Memory B cell (primary cell): Measurements from ENCODE around the gene DYRK1A.
"Not testable (repeated sequence)": the region's sequence is repeated elsewhere in the genome, so short reads cannot be mapped to it uniquely, and the experiment has no call there.

ENCODE experiments used
- ATAC-seq: fragments of 150-1000 bp; cut with Tn5 transposase; 2 replicates; pipeline ENCODE4 v1.10.0; 2021; ENCODE audit warnings: low read depth, mild to moderate bottlenecking, moderate library complexity
- DNase-seq, 2 donors: peaks; one replicate each; pipeline ENCODE4 v3.0.0; 2022; ENCODE audit warnings: low spot score in 2 of 2
- H3K27ac Mint-ChIP-seq: one replicate; pipeline ENCODE4 v1.8.0; 2022; ENCODE audit warnings: mild to moderate bottlenecking, moderate library complexity, mixed read lengths
- H3K27me3 Mint-ChIP-seq: one replicate; pipeline ENCODE4 v1.8.0; 2022; ENCODE audit warnings: mixed read lengths
- H3K36me3 Mint-ChIP-seq: one replicate; pipeline ENCODE4 v1.8.0; 2022; ENCODE audit warnings: mild to moderate bottlenecking, mixed read lengths
- H3K4me1 Mint-ChIP-seq: one replicate; pipeline ENCODE4 v1.8.0; 2022; ENCODE audit warnings: mixed read lengths
- H3K4me3 Mint-ChIP-seq: one replicate; pipeline ENCODE4 v1.8.0; 2022; ENCODE audit warnings: mild to moderate bottlenecking, moderate library complexity, mixed read lengths
- H3K9me3 Mint-ChIP-seq: one replicate; pipeline ENCODE4 v1.8.0; 2022; ENCODE audit warnings: mixed read lengths

DYRK1A gene

DNA sequence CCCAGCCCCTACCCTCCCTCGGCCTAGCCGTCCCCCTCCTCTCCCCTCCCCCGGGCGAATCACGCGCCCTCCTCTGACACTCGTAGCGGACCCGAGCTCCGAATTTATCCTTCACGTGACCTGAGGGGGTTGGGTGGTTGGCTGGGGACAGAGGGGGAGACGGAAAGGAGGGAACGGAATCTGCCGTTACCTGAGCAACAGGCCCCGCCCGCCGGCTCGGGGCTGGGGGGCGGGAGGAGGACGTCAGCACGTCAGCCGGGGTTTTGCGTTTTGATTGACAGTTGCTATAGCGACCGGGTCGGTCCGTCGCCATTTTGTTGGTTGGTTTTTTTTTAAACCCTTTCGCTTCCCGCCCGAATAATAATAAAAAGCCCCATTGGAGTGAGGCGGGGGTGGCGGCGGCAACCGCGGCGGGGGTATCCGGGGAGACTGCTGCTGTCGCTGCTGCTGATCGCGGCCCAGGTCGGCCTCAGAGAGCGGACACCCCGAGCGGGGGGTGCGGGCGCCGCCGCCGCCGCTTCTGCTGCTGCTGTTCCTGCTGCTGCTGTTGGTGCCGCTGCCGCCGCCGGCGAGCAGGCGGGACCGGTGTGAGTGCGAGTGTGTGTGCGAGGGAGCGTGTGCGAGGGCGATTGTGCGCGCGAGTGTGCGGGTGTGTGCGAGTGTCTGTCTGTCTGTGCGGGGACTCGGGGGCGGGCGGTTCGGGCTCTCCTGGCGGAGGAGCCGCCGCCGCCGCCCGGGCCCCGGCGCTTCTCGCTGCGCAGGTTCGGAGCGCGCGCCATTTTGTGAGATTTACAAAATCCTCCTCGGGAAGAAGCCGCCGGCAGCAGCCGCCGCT lies at the start of gene DYRK1A:
TSS of gene DYRK1A (plus strand) at position 292 of the 835 bp plus-strand sequence. CDS start 53,602 bp downstream, outside the sequence.
- Mint-ChIP-seq H3K4me3 (peak within 1 kb of the TSS; percentile 98), H3K36me3 (peaks cover 2% of the 10 kb centered on the region), H3K27me3 (no peaks in the 10 kb centered on the region), H3K4me1 (peaks cover 30% of the 10 kb centered on the region), H3K27ac (peak within 1 kb of the TSS; percentile 100), H3K9me3 (no peaks in the 10 kb centered on the region)
- ATAC-seq (peak; percentile 78), DNase-seq (peak; percentile 96 to 98)

GRCh38 chr21:37319551-37319950 lies 47.0 kb upstream of the DYRK1A start:
- peaks cover 1% of the 10 kb centered on the region for H3K27me3 Mint-ChIP-seq
- DNase-seq (no peak), ATAC-seq (no peak)

DNA sequence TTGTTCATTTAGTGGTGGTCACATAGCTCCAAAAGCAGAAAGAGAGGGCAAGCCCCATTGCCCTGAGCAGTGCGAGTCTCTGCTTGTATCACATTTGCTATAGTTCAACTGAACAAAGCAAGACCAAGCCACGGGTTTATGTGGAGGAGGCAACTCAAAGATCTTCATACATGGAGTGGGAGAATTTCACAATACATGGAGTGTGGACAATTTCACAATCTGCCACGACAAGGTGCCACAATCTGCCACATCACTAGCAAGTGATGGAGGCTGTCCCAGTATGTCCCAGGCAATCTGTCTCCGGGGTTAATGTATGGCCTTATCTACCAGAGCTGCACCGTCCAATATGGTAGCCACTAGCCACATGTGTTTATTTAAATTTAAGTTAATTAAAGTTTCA lies 44.5 kb upstream of the DYRK1A start:
- no peak for ATAC-seq
- H3K27ac Mint-ChIP-seq, result no peak overlapping the region
- no peak overlapping the region for H3K4me3 Mint-ChIP-seq
- no peaks in the 10 kb centered on the region for H3K36me3 Mint-ChIP-seq
- H3K9me3 Mint-ChIP-seq, result peaks cover 3% of the 10 kb centered on the region
- H3K4me1 Mint-ChIP-seq, result no peaks in the 10 kb centered on the region
- no peak for DNase-seq
- H3K27me3 Mint-ChIP-seq, result no peaks in the 10 kb centered on the region

More at GRCh38 chr21:37319551-37319950, 47.0 kb upstream of the DYRK1A start:
- no peak overlapping the region for H3K27ac Mint-ChIP-seq
- peaks cover 4% of the 10 kb centered on the region for H3K9me3 Mint-ChIP-seq
- H3K4me3 Mint-ChIP-seq, result no peak overlapping the region
- H3K4me1 Mint-ChIP-seq, result no peaks in the 10 kb centered on the region
- no peaks in the 10 kb centered on the region for H3K36me3 Mint-ChIP-seq

DNA sequence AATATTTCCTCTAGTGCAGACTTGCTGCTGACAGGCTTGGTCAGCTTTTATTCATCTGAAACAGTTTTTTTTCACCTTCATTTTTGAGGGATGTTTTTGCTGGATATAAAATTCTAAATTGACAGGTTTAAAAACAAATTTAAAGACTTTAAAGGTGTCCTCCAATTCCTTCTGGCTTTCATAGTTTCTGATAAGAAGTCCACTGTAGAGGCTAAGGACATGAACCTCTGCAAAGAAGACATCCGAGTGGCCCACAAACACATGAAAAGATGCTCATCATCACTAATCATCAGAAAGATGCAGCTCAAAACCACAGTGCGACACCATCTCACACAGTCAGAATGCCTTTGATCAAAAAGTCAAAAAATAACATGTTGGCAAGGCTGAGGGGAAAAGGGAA lies 42.0 kb upstream of the DYRK1A start:
- no peaks in the 10 kb centered on the region for H3K4me1 Mint-ChIP-seq
- no peak overlapping the region for H3K27ac Mint-ChIP-seq
- H3K36me3 Mint-ChIP-seq, result no peaks in the 10 kb centered on the region
- H3K4me3 Mint-ChIP-seq, result no peak overlapping the region
- ATAC-seq (no peak), DNase-seq (no peak)
- peaks cover 1% of the 10 kb centered on the region for H3K9me3 Mint-ChIP-seq
- H3K27me3 Mint-ChIP-seq, result no peaks in the 10 kb centered on the region

- not testable (repeated sequence) for H3K27ac Mint-ChIP-seq, ATAC-seq, DNase-seq, H3K36me3 Mint-ChIP-seq, H3K4me3 Mint-ChIP-seq, H3K4me1 Mint-ChIP-seq, H3K9me3 Mint-ChIP-seq, H3K27me3 Mint-ChIP-seq
Measured at GRCh38 chr21:37328147-37328546, 38.4 kb upstream of the DYRK1A start.

DNA sequence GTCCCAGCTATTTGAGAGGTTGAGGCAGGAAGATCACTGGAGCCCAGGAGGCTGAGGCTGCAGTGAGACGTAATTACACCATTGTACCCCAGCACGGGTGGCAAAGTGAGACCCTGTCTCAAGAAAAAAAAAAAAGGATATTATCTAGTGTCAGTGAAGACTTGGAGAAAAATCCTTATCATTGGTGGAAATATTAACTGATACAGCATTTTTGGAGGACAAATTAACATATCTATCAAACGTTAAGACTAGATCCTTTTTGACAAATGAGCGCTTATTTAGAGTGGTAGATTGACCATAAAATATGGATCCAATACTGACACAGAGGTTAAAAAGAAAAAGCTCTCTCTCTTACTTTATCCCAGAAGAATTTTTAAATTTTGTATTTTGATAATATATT lies 35.2 kb upstream of the DYRK1A start:
- Mint-ChIP-seq H3K36me3 (no peaks in the 10 kb centered on the region), H3K9me3 (no peaks in the 10 kb centered on the region)
- no peak for ATAC-seq

DNA sequence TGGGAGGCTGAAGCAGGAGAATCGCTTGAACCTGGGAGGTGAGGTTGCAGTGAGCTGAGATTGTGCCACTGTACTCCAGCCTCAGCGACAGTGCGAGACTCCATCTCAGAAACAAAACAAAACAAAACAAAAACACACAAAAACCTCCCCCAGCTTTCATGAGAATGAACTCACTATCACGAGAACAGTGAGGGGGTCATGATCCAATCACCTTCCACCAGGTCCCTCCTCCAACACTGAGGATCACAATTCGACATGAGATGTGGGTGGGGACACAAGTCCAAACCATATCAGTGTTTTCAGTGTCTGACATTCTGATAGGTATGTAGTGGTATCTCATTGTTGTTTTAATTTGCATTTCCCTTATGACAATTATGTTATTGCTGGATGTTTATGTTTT lies 31.5 kb upstream of the DYRK1A start:
- Mint-ChIP-seq H3K36me3 (no peaks in the 10 kb centered on the region), H3K4me1 (no peaks in the 10 kb centered on the region), H3K27ac (no peak overlapping the region), H3K4me3 (no peak overlapping the region), H3K9me3 (no peaks in the 10 kb centered on the region), H3K27me3 (peaks cover 2% of the 10 kb centered on the region)
- ATAC-seq (no peak), DNase-seq (no peak)

More for the DNA sequence above, 35.2 kb upstream of the DYRK1A start:
- Mint-ChIP-seq H3K27me3 (peaks cover 2% of the 10 kb centered on the region), H3K27ac (no peak overlapping the region), H3K4me1 (no peaks in the 10 kb centered on the region), H3K4me3 (no peak overlapping the region)
- no peak for DNase-seq

- no peaks in the 10 kb centered on the region for H3K36me3 Mint-ChIP-seq
- ATAC-seq, result no peak
- peaks cover 2% of the 10 kb centered on the region for H3K27me3 Mint-ChIP-seq
- H3K4me3 Mint-ChIP-seq, result no peak overlapping the region
- peaks cover 4% of the 10 kb centered on the region for H3K9me3 Mint-ChIP-seq
- no peak for DNase-seq
- no peaks in the 10 kb centered on the region for H3K4me1 Mint-ChIP-seq
- no peak overlapping the region for H3K27ac Mint-ChIP-seq
Measured at GRCh38 chr21:37337179-37337578, 29.4 kb upstream of the DYRK1A start.

DNA sequence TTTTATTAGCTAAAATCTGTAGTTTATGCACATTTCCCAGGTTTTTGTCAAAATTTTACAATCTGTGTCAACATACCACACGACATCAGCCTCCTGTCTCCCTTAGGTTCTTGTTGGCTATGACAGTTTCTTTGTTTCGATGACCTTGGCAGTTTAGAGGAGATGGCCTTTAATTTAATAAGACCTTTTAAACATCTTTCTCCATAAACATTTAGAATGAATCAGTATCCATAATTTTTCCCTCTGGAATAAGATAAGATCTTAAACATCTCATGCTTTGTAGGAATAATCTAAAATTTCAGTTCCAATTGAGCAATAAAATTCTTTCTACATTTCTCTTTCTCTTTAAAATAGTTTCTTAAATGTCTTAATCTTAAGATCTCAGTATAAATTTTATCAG lies 28.7 kb upstream of the DYRK1A start:
- H3K4me1 Mint-ChIP-seq, result no peaks in the 10 kb centered on the region
- ATAC-seq (no peak), DNase-seq (no peak)
- no peak overlapping the region for H3K27ac Mint-ChIP-seq
- H3K27me3 Mint-ChIP-seq, result no peaks in the 10 kb centered on the region
- H3K9me3 Mint-ChIP-seq, result peaks cover 6% of the 10 kb centered on the region
- H3K4me3 Mint-ChIP-seq, result no peak overlapping the region
- H3K36me3 Mint-ChIP-seq, result no peaks in the 10 kb centered on the region

DNA sequence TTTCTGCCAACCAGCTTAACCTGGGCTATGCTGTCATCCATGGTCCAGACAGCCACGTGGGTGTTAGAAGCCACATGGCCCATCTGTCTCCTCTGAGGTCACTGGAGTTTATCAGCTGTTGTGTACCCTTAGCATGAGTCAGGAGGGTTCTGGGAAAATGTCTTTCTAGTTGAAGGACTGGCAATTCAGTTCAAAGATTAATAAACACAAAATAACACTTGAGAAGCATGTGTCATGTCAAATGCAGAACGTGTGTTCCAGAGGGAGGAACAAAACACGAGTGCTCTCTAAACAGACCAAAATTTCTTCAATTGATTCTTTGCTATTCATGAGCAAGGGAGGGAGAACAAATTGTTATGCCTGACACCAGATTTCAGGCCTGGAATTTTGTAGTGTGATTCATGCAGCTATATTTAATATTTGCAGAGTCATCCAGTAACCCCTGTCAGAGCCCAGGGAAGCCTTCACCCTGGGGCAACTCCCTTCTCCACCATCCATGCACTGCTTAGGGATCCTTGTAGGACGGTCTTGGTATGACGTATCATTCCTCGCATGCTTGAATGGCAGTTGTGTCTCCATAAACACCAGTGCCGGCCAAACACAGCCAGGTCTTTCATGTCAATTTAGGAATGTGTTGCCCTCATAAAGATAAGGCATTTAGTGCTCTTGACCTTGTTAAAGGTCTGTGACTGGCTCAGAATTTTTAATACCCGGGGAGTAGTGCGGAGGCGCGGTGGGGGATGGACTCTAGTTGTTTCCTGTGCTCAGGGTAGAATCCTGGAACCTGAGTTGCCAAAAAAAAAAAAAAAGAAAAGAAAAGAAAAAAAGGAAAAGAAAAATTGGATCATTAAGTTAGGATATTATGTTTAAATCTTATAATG lies 27.7 kb upstream of the DYRK1A start:
- no peak for DNase-seq
- H3K27ac Mint-ChIP-seq, result no peak overlapping the region
- no peak overlapping the region for H3K4me3 Mint-ChIP-seq
- H3K27me3 Mint-ChIP-seq, result no peaks in the 10 kb centered on the region
- no peaks in the 10 kb centered on the region for H3K36me3 Mint-ChIP-seq
- no peak for ATAC-seq
- H3K4me1 Mint-ChIP-seq, result no peaks in the 10 kb centered on the region
- peaks cover 6% of the 10 kb centered on the region for H3K9me3 Mint-ChIP-seq

DNA sequence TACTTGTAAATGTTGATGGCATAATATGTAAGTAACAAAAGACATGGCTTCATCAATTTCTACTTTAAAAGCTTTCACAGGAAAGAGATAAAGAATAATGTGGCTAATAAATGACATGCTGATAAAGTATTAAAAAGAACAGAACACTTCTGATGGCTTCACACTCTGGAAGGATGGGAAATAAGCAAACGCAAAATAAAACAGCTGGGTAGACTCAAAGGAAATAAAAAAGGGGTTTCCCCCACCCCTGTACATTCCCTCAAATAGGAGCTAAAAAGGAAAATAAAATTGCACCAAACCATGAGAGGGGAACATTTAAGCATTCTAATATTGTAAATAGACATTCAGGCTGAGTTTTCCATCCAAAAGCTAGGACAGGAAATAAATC lies 27.0 kb upstream of the DYRK1A start:
- no peak for ATAC-seq
- DNase-seq, result no peak
- H3K27me3 Mint-ChIP-seq, result no peaks in the 10 kb centered on the region

DNA sequence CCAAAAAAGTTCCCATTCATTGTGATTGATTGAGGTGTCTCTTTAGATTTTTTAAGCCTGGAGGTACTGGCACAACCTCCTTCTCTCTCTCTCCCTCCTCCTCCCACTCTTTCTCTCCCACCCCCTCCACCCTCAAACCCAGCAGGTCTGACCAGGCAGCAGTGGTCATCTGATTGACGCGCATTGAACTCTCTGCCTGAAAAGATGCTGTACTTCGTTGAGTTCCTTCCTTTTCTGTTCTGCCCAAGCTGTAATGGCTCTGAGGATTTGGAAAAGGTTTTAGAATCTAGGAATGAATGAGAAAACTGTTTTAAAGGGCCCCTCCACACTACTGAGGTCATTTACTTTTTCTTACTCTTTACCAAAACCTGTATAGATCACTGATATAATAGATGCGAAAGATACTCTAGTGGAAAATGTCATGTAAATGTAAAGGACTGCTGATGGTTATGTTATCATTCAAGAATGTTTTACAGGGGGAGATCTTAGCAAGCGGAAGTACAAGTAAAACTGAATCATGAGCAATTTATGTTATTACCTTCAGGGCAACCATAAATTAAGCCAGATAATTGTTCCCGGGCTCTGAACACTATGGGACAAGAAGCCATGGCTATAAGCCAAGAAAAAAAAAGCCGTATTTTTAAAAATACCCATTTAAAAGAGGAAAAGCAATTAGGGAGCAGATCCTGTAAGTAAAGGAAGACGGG lies 25.2 kb upstream of the DYRK1A start:
- Mint-ChIP-seq H3K27ac (no peak overlapping the region), H3K4me3 (no peak overlapping the region), H3K36me3 (no peaks in the 10 kb centered on the region), H3K9me3 (peaks cover 6% of the 10 kb centered on the region), H3K4me1 (no peaks in the 10 kb centered on the region), H3K27me3 (no peaks in the 10 kb centered on the region)
- no peak for DNase-seq
- ATAC-seq, result no peak

More for the DNA sequence above, 27.0 kb upstream of the DYRK1A start:
- no peaks in the 10 kb centered on the region for H3K36me3 Mint-ChIP-seq
- peaks cover 6% of the 10 kb centered on the region for H3K9me3 Mint-ChIP-seq
- no peaks in the 10 kb centered on the region for H3K4me1 Mint-ChIP-seq
- no peak overlapping the region for H3K4me3 Mint-ChIP-seq
- H3K27ac Mint-ChIP-seq, result no peak overlapping the region

GRCh38 chr21:37342046-37342632 lies 24.4 kb upstream of the DYRK1A start:
- ATAC-seq, result no peak
- H3K4me1 Mint-ChIP-seq, result no peaks in the 10 kb centered on the region
- H3K27ac Mint-ChIP-seq, result no peak overlapping the region
- peaks cover 10% of the 10 kb centered on the region for H3K9me3 Mint-ChIP-seq
- no peak for DNase-seq
- no peaks in the 10 kb centered on the region for H3K27me3 Mint-ChIP-seq
- no peak overlapping the region for H3K4me3 Mint-ChIP-seq
- H3K36me3 Mint-ChIP-seq, result no peaks in the 10 kb centered on the region
